CD4-positive, alpha-beta T cell treated with Interleukin-15 for 4 hours (primary cell): ENCODE measurements around the gene MED26.

Source experiments
- DNase-seq: peaks from one replicate; pipeline ENCODE4 v3.0.0-alpha.2; 2020; ENCODE audit warnings: low spot score

MED26 gene

GRCh38 chr19:16589917-16590316 is 38.1 kb downstream of the MED26 start:
- no peak for DNase-seq

GRCh38 chr19:16588824-16589577 is 39.0 kb downstream of the MED26 start:
- DNase-seq, result no peak

DNA sequence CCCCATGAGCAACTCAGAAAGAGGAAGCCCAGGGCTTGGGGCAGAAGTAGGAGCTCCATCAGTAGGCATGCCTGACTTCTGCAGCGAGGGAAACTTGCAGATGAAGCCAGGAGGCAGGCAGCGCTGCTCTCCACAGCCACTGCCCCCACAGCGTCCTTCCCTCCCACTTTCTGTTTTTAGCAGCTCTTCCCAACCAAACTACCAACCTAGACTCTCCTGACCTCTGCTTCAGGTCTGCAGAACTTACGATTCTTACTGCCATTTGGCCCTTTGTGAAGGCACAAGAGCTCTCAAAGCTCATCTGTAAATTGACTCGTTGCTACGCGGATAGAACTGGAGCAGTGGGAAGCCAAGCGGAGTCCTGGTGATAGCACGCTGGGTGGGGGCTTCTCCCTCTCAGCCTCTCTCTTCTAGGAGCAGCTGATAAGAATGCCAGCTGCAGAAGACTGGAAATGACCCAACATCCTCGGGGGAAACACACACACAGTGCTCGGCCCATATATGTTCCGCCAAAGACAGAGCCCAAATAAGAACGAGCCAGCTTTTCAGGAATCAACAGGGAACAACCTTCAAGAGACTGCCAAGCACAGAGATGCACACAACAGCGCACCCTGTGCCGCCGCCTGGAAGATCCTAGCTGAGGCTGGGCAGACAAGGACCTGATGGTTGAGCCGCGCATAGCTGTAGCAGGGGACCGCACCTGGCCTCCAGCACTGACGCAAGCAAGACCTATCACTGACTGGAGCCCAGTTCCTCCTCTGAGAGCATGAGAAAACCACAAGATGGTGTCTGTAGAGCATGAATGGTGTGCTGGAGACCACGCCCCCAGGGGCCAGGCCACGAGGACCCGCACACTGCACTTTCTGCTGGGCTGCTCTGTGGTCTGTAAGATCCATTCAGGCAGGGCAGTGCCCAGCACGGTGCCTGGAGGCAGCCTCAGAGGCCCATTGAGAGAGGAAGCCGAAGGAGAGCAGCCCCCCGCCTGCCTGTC is 39.9 kb downstream of the MED26 start:
- DNase-seq, result peak; percentile 42

- DNase-seq, result peak; percentile 71
Observed at GRCh38 chr19:16586991-16587832, 40.8 kb downstream of the MED26 start.

- DNase-seq, result no peak
Observed at GRCh38 chr19:16586477-16586871, 41.5 kb downstream of the MED26 start.

- DNase-seq, result peak; percentile 48
Observed at GRCh38 chr19:16585808-16586476, 42.1 kb downstream of the MED26 start.

GRCh38 chr19:16585094-16585801 is 42.8 kb downstream of the MED26 start:
- no peak for DNase-seq

- peak; percentile 93 for DNase-seq
Observed at GRCh38 chr19:16584248-16585093, 43.5 kb downstream of the MED26 start.

GRCh38 chr19:16582486-16583261 is 45.3 kb downstream of the MED26 start:
- DNase-seq, result no peak

DNA sequence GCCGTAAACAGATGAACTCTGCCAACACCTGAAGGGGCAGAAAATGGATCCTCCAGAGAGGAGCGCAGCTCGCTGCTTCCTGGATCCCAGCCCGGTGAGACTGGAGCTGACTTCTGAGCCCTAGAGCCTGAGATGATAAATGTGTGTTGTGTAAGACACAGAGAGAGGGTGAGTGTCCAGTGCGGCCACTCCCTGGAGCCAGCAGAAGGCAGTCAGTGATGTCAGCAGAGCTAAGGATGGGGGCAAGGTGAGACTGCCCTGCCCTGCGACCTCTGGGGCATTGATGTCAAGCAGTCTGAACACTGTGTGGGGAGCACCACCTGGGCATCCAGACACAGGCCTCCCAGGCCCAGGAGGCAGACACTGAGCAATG is 46.0 kb downstream of the MED26 start:
- DNase-seq, result no peak

GRCh38 chr19:16581145-16581970 is 46.6 kb downstream of the MED26 start:
- DNase-seq, result no peak

DNA sequence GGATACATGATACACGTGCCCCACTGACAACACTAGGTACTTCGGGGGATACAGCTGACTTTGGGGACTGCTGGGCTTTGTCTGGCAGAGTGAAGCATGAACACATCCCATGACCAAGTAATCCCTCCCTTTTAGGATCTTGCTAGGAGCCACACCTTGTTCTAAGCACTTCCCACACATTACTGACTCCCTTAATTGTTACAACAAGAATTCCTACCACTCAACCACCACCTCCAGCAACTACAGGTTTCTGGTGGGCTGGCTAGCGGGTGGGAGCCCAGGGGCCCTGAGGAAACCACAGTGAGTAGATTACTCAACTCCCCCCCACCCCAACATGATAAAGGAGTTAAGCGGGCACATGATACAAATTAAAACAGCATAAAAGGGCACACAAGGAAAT is 48.6 kb downstream of the MED26 start:
- DNase-seq, result no peak

DNA sequence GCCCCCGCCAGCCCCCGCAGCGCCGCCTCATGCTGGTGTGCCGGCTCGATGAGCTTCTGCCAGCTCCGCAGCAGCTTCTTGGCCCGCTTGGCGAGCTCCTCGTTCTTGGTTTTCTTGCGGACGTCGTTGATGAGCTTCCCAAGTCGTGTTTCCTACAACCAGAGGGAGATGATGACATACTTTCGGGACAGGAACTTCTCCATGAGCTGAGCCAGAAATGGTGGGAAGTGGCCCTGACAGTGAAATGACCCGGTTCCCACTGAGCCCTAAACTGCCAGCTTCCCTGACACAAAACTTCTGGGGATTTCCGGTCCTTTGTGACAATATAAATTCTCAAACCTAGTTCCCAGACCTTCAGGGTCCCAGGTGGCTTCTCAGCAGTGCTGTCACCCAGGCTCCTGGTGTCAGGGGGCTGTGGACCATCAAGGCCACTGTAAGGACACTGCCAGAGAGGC is 50.4 kb downstream of the MED26 start:
- no peak for DNase-seq

GRCh38 chr19:16576690-16577530 is 51.1 kb downstream of the MED26 start:
- no peak for DNase-seq

GRCh38 chr19:16575861-16576689 is 51.9 kb downstream of the MED26 start:
- no peak for DNase-seq

DNA sequence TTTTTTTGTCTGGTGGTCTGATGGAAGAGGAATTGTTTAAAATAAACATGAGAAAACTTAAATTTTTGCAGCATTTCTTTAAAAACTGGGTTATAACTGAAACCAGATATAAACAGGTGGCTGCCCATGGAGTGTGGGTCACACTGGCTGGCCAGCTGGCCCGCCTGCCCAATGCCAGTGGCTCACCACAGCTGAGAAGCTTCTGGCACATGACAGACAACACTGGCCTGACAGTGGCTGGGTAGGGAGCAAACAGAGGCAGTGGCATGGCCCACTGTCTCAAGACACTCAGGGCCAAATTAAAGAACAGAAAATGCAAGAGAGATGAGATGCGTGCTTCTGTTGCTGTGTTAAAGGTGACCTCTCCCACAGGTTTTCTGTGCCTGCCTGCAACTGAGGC is 52.7 kb downstream of the MED26 start:
- DNase-seq, result no peak
